Ishikawa (cell line): Measurements from ENCODE around the gene EPS8.

ENCODE experiments used
- CEBPB ChIP-seq: IDR thresholded peaks from 2 replicates; pipeline ENCODE4 v1.6.1; 2012
- CREB1 ChIP-seq: IDR thresholded peaks from 2 replicates; pipeline ENCODE4 v1.6.1; 2012; ENCODE audit warnings: low read depth
- EGR1 ChIP-seq: IDR thresholded peaks from 2 replicates; pipeline ENCODE4 v1.6.1; 2012
- EP300 ChIP-seq: IDR thresholded peaks from 2 replicates; pipeline ENCODE4 v1.6.1; 2012; ENCODE audit warnings: borderline replicate concordance
- FOXM1 ChIP-seq: IDR thresholded peaks from 2 replicates; pipeline ENCODE4 v1.6.1; 2012; ENCODE audit warnings: low read depth, borderline replicate concordance
- NFIC ChIP-seq: IDR thresholded peaks from 2 replicates; pipeline ENCODE4 v1.6.1; 2012
- RAD21 ChIP-seq: IDR thresholded peaks from 2 replicates; pipeline ENCODE4 v1.6.1; 2012; ENCODE audit warnings: low read depth
- TAF1 ChIP-seq: IDR thresholded peaks from 2 replicates; pipeline ENCODE4 v1.6.1; 2012; ENCODE audit warnings: low read depth, mild to moderate bottlenecking
- TCF12 ChIP-seq: IDR thresholded peaks from 2 replicates; pipeline ENCODE4 v1.6.1; 2012; ENCODE audit warnings: low read depth
- TEAD4 ChIP-seq: IDR thresholded peaks from 2 replicates; pipeline ENCODE4 v1.6.1; 2012
- YY1 ChIP-seq: IDR thresholded peaks from 2 replicates; pipeline ENCODE4 v1.6.1; 2012; ENCODE audit warnings: low read depth
- ZBTB7A ChIP-seq: IDR thresholded peaks from 2 replicates; pipeline ENCODE4 v1.6.1; 2012; ENCODE audit warnings: low read depth
- TF ChIP-seq, protein P1 (sequence below): IDR thresholded peaks from 2 replicates; pipeline ENCODE4 v1.6.1; 2012
- TF ChIP-seq, protein P2 (sequence below): IDR thresholded peaks from 2 replicates; pipeline ENCODE4 v1.6.1; 2012; ENCODE audit warnings: low read depth, mild to moderate bottlenecking
- TF ChIP-seq, protein P3 (sequence below): IDR thresholded peaks from 2 replicates; pipeline ENCODE4 v1.6.1; 2012

The EPS8 gene

DNA sequence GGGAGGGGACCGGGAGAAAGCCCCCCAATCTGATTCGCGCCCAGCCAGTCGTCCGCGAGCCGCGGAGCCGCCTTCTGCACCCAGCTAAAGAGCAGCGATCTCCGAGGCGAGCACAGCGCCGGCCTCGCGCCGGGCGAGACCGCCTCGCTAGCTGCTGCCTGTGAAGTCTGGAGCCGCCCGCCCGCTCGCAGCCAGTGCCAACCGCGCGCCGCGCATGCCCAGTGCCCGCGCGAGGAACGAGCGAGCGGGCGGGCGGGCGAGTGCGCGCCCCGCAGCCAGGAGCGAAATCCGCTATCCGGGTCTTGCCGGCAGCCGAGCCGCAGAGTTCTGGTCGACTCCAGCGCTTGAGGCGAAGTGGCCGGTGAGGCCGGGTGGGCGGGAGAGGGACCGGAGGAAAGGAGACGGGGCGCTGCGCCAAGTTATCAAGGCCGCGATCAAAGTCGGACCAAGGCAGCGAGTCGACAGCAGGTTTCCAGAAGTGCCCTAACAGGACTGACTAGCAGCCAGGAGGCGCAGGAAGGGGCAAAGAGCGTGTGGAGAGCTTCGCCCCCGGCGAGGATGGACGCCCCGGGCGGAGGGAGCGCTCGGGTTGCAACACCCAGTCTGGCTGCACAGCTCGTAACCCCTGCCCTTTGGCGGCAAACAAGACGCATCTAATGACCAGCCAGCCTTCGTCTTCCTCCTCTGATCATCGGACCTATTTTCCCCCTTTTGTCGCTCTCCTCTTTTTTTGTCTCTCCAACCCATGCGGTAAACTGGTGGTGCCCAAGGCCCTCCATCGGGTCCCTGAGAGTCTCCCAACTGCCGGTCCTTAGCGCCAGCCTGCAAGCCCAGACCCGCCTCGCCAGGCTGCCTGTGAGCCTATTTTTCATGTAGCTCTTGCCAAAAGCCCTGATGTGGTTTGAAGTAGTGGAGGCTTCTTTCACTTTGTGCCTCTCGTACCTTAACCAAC is at the start of gene EPS8:
EPS8 (minus strand) TSS at position 169 of the 952 bp plus-strand sequence. CDS start 106,437 bp downstream, outside the sequence.
- TF ChIP-seq EP300 (peak; percentile 39; the same call in 1 of the 2 replicates), TAF1 (peak; percentile 61), FOXM1 (no peak), CREB1 (no peak), RAD21 (peak; percentile 5; the same call in 1 of the 2 replicates), TCF12 (peak; percentile 65; the same call in 1 of the 2 replicates), TEAD4 (peak; percentile 42; the same call in 1 of the 2 replicates), YY1 (peak; percentile 57; the same call in 1 of the 2 replicates), ZBTB7A (peak; percentile 24; the same call in 1 of the 2 replicates), NFIC (peak; percentile 55; the same call in 1 of the 2 replicates), CEBPB (no peak), EGR1 (peak; percentile 51; the same call in 1 of the 2 replicates)
- TF ChIP-seq, protein P1, sequence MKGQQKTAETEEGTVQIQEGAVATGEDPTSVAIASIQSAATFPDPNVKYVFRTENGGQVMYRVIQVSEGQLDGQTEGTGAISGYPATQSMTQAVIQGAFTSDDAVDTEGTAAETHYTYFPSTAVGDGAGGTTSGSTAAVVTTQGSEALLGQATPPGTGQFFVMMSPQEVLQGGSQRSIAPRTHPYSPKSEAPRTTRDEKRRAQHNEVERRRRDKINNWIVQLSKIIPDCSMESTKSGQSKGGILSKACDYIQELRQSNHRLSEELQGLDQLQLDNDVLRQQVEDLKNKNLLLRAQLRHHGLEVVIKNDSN = 0 out of 2 replicates have a peak, but pooled peaks have one; percentile 1
- TF ChIP-seq, protein P2, sequence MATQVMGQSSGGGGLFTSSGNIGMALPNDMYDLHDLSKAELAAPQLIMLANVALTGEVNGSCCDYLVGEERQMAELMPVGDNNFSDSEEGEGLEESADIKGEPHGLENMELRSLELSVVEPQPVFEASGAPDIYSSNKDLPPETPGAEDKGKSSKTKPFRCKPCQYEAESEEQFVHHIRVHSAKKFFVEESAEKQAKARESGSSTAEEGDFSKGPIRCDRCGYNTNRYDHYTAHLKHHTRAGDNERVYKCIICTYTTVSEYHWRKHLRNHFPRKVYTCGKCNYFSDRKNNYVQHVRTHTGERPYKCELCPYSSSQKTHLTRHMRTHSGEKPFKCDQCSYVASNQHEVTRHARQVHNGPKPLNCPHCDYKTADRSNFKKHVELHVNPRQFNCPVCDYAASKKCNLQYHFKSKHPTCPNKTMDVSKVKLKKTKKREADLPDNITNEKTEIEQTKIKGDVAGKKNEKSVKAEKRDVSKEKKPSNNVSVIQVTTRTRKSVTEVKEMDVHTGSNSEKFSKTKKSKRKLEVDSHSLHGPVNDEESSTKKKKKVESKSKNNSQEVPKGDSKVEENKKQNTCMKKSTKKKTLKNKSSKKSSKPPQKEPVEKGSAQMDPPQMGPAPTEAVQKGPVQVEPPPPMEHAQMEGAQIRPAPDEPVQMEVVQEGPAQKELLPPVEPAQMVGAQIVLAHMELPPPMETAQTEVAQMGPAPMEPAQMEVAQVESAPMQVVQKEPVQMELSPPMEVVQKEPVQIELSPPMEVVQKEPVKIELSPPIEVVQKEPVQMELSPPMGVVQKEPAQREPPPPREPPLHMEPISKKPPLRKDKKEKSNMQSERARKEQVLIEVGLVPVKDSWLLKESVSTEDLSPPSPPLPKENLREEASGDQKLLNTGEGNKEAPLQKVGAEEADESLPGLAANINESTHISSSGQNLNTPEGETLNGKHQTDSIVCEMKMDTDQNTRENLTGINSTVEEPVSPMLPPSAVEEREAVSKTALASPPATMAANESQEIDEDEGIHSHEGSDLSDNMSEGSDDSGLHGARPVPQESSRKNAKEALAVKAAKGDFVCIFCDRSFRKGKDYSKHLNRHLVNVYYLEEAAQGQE = no peak
- TF ChIP-seq, protein P3, sequence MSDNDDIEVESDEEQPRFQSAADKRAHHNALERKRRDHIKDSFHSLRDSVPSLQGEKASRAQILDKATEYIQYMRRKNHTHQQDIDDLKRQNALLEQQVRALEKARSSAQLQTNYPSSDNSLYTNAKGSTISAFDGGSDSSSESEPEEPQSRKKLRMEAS = peak; percentile 92

DNA sequence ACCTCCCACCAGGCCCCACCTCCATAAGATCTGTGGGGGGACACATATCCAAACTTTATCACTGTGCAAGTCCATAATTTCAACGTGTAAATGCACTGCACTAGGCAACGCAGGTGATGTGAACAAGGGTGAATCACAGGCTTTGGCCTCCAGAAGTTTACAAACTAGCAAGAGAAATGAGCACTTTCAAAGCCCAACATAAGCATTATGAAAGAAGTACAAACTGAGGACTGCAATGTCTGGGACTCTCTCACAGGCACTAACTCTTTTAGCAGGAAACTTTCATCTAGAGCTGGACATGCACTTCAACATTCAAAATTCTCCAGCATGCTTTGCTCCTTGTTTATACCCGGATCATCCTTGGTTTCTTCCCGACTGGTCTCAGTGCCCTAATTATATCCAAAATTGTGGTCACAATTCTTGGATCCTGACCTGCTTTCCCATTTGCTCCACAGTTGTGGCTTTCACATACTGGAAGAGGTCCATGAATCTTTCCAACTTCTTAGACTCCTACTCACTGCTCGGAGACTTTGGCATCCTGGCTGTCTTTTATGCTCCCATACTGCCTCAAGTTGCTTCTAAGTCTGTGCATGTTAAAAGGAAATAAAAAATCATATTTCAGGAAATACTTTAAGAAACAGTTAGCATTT is 48.1 kb upstream of the EPS8 start:
- TF ChIP-seq NFIC (no peak), CREB1 (no peak), TAF1 (no peak)

DNA sequence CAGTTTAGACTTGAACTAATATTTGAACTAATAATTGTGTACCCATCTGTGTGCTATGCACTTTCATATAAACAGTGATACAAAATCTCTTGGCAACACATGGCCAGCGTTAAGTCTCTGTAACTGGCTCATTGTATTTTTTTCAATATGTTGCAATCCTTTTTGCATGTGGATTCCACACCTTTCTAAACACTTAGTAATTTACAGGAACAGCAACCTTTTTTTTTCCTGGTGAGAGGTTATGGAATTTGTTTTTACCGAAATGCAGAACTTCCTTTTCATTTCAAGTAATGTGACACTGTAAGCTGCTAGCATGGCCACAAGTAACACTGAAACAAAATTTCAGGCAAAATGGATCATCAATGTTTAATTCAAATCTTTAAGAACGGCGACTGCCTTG is 45.4 kb upstream of the EPS8 start:
- TF ChIP-seq TCF12 (no peak), TEAD4 (no peak), TAF1 (no peak), ZBTB7A (no peak), EP300 (no peak), CEBPB (no peak), YY1 (no peak), NFIC (no peak), EGR1 (no peak), RAD21 (no peak), CREB1 (no peak)
- TF ChIP-seq, protein P1 = no peak
- TF ChIP-seq, protein P2 = no peak
- TF ChIP-seq, protein P3 = no peak

DNA sequence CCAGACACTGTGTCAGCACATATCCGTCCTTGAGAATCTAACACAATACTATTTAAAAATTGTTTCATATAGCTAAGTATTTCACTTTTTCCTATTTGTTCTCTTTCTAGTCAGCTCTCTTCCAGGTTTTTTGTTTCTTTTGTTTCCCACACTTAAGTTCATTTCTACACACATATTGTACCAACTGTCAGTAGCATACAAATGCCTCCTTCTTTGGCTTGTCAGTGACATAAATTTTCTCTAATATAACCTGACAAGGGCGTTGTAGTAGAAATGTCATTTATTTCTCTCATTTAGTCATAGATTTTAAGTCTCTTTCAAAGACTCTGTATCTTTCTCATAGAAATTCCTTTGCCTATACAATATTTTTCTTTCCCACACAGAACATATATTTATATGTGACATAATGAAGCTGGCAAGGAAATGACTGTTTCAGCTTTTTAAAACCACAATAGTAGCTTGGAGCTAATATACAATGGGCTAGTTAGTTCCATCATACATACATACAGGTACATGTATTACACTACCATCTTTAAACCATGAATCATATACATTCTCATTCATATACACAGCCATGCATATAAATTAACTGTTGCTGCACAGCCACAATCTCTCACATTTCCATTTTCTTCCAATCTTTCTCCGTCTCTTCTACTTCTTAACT is 42.3 kb upstream of the EPS8 start:
- no peak for TF ChIP-seq EP300
- TF ChIP-seq YY1 = no peak
- TF ChIP-seq TCF12 = no peak
- no peak for TF ChIP-seq EGR1
- no peak for TF ChIP-seq CREB1
- TF ChIP-seq FOXM1 = no peak
- TF ChIP-seq NFIC = no peak
- TF ChIP-seq, protein P3 = no peak
- TF ChIP-seq, protein P1 = no peak
- no peak for TF ChIP-seq RAD21
- no peak for TF ChIP-seq TEAD4
- TF ChIP-seq, protein P2 = no peak
